K562 (cell line): ENCODE data around the gene YY1AP1. TPM values are rescaled to one million over a fixed set of nuclear protein-coding genes. Genes with fewer than 3 reads are reported as not detected.

Experiments
- ATAC-seq: fragments of 200-7000 bp; cut with Tn5 transposase; 3 replicates; pipeline ENCODE4 v1.9.1; 2020; ENCODE audit warnings: moderate library complexity
- BruUV-seq: library from RNA; stranded (reverse); fragments of 400-500 nt; replicated peaks from 2 replicates; lab custom pipeline; 2021; lab: Mats Ljungman, UMichigan
- CTCF ChIA-PET: fragments of 300-600 bp; formaldehyde crosslinking; extraction: SDS; loops from one replicate; lab custom pipeline; 2021; ENCODE audit warnings: low intra/inter-chr PET ratio; lab: Yijun Ruan, JAX
- POLR2A ChIA-PET: fragments of 300-600, 350-650 bp; sonication (Branson Sonifier 250); formaldehyde crosslinking; extraction: SDS; loops from one replicate; lab custom pipeline; 2021; ENCODE audit warnings: antibody characterized with exemption, inconsistent platforms; lab: Yijun Ruan, JAX
- DNase-seq, 4 experiments: peaks; one replicate each; pipeline versions ENCODE4 v3.0.0 to v3.0.0-alpha.2; 2011 to 2018; ENCODE audit warnings: low spot score in 3 of 4, mixed read lengths in 3 of 4; ENCODE audit errors: extremely low read depth in 1 of 4
- FAIRE-seq: peaks from 2 replicates; lab custom pipeline; 2011; peaks lifted over from hg19 to GRCh38; lab: Jason Lieb, UNC
- H2AFZ ChIP-seq: 2 replicates; pipeline ENCODE4 v1.6.0; 2011; ENCODE audit warnings: low read depth, low read length, control low read depth, inconsistent platforms
- H3K27ac ChIP-seq: fragments of 200-600 bp; 3 replicates; pipeline ENCODE4 v1.8.0; 2011; ENCODE audit warnings: low read depth, mild to moderate bottlenecking, control low read depth, inconsistent platforms, low read length, moderate library complexity, mixed read lengths; ENCODE audit errors: extremely low read depth
- H3K27me3 ChIP-seq, 2 experiments: fragments of 300-600 bp in 1 of 2; 2 replicates in 1 of 2; 3 replicates in 1 of 2; pipeline versions ENCODE4 v1.6.0 to v1.8.0; 2011; ENCODE audit warnings: inconsistent platforms in 2 of 2, low read length in 2 of 2, mild to moderate bottlenecking in 1 of 2, mixed read lengths in 1 of 2, moderate library complexity in 1 of 2; ENCODE audit not compliant: control insufficient read depth in 2 of 2, insufficient read depth in 2 of 2
- H3K36me3 ChIP-seq: fragments of 300-600 bp; 3 replicates; pipeline ENCODE4 v1.8.0; 2011; ENCODE audit warnings: mild to moderate bottlenecking, low read length, inconsistent platforms; ENCODE audit not compliant: control insufficient read depth, insufficient read depth
- H3K4me1 ChIP-seq, 2 experiments: fragments of 200-600 bp in 1 of 2; replicated peaks in 1 of 2; 2 replicates in 1 of 2; 3 replicates in 1 of 2; pipeline versions ENCODE4 v1.5.1 to v1.8.0; 2011; ENCODE audit warnings: inconsistent platforms in 2 of 2, low read length in 2 of 2, mild to moderate bottlenecking in 1 of 2, mixed read lengths in 1 of 2, moderate library complexity in 1 of 2; ENCODE audit not compliant: control insufficient read depth in 2 of 2, insufficient read depth in 2 of 2
- H3K4me2 ChIP-seq: 2 replicates; pipeline ENCODE4 v1.6.1; 2011; ENCODE audit warnings: low read length, control low read depth, inconsistent platforms, mixed read lengths; ENCODE audit not compliant: insufficient read depth
- H3K4me3 ChIP-seq: fragments of 200-600 bp; sonication (generic), shearing (Covaris generic); 2 replicates; pipeline ENCODE4 v1.5.1; 2016; ENCODE audit warnings: control low read depth, inconsistent platforms
- H3K79me2 ChIP-seq: fragments of 200-600 bp; 3 replicates; pipeline ENCODE4 v1.8.0; 2011; ENCODE audit warnings: low read length, inconsistent platforms; ENCODE audit not compliant: control insufficient read depth, insufficient read depth
- H3K9ac ChIP-seq, 2 experiments: 2 replicates each; pipeline versions ENCODE4 v1.6.0 to v1.6.1; 2011; ENCODE audit warnings: low read depth in 2 of 2, low read length in 2 of 2, control low read depth in 1 of 2, inconsistent platforms in 1 of 2, mild to moderate bottlenecking in 1 of 2, mixed read lengths in 1 of 2; ENCODE audit not compliant: insufficient read depth in 1 of 2
- H3K9me1 ChIP-seq: one replicate; pipeline ENCODE4 v1.6.0; 2011; ENCODE audit warnings: inconsistent platforms, mild to moderate bottlenecking, low read length, moderate library complexity; ENCODE audit not compliant: control insufficient read depth, insufficient read depth
- H3K9me3 ChIP-seq: replicated peaks from 2 replicates; pipeline ENCODE4 v1.5.1; 2011; ENCODE audit warnings: low read depth, low read length, inconsistent platforms; ENCODE audit not compliant: control insufficient read depth, insufficient read depth
- H4K20me1 ChIP-seq: replicated peaks from 2 replicates; pipeline ENCODE4 v1.6.1; 2011; ENCODE audit warnings: low read length, inconsistent platforms, mixed read lengths; ENCODE audit not compliant: control insufficient read depth, insufficient read depth
- ILF3 ChIP-seq: fragments of 450-650 bp; IDR thresholded peaks from 2 replicates; pipeline ENCODE4 v1.6.1; 2018; ENCODE audit warnings: antibody characterized with exemption, mild to moderate bottlenecking, moderate library complexity, borderline replicate concordance
- PPARD ChIP-seq: fragments of 250-450 bp; sonication (Bioruptor Pico); IDR thresholded peaks from 2 replicates; pipeline ENCODE4 v1.8.0; 2022; ENCODE audit warnings: inconsistent platforms, mild to moderate bottlenecking, moderate library complexity
- PURB ChIP-seq: sonication (generic); formaldehyde crosslinking; IDR thresholded peaks from 2 replicates; pipeline ENCODE4 v1.9.0; 2021; ENCODE audit warnings: low read depth, mild to moderate bottlenecking, missing genetic modification reagents
- RBM14 ChIP-seq: fragments of 200-400 bp; formaldehyde crosslinking; IDR thresholded peaks from 2 replicates; pipeline ENCODE4 v1.6.1; 2018; ENCODE audit warnings: low read depth, mild to moderate bottlenecking, low read length, moderate library complexity, borderline replicate concordance; ENCODE audit not compliant: insufficient read depth
- RBM34 ChIP-seq: fragments of 200-400 bp; formaldehyde crosslinking; IDR thresholded peaks from 2 replicates; pipeline ENCODE4 v1.6.1; 2018; ENCODE audit warnings: low read length, borderline replicate concordance; ENCODE audit not compliant: insufficient read depth
- RUNX1 ChIP-seq: sonication (generic); IDR thresholded peaks from 2 replicates; pipeline ENCODE4 v1.6.1; 2016; ENCODE audit warnings: antibody characterized with exemption, low read depth
- TAF7 ChIP-seq: fragments of 450-650 bp; IDR thresholded peaks from 2 replicates; pipeline ENCODE4 v1.6.1; 2016; ENCODE audit warnings: missing genetic modification characterization, missing compliant biosample characterization
- ZNF174 ChIP-seq: fragments of 250-450 bp; sonication (Bioruptor Pico); IDR thresholded peaks from 2 replicates; pipeline ENCODE4 v1.4.0; 2020; ENCODE audit warnings: mild to moderate bottlenecking
- WGBS: fragments of 100-300 bp; shearing (Covaris generic); methylation state at CpG from one replicate; pipeline ENCODE4 v1.1.6; 2016; ENCODE audit warnings: low coverage, mixed read lengths; ENCODE audit not compliant: insufficient coverage; ENCODE audit errors: missing lambda C conversion rate; 5-methylcytosine and 5-hydroxymethylcytosine counted together
- in situ Hi-C: fragments of 300-500 bp; cut with MboI; formaldehyde crosslinking; loops from 4 replicates; pipeline ENCODE4 v1.15.0; 2018; ENCODE audit warnings: inconsistent platforms, mixed read lengths
- intact Hi-C: fragments of 100-400 bp; cut with micrococcal nuclease; formaldehyde crosslinking; loops from 2 replicates; pipeline ENCODE4 v1.14.2; 2022
- polyA plus RNA-seq, 8 experiments: library from polyadenylated mRNA; depleted of rRNA in 4 of 8; stranded (reverse) in 5 of 8; unstranded in 3 of 8; fragments of >200 nt; fragmentation: Nextera tagmentation in 2 of 8; fragmentation: Illumina TruSeq in 1 of 8; extraction: Ambion mirVana in 2 of 8; extraction: Trizol in 1 of 8; gene quantifications; 2 replicates each; pipeline versions ENCODE4 v1.2.1 to v1.2.3, GENCODE V29; 2011 to 2014; ENCODE audit warnings: inconsistent platforms in 1 of 8, missing spikeins in 1 of 8
- total RNA-seq, 7 experiments: library from RNA; depleted of rRNA in 6 of 7; stranded (reverse); fragments of >200 nt in 6 of 7; fragmentation: Illumina TruSeq in 2 of 7; extraction: Trizol in 2 of 7; gene quantifications; 2 replicates each; pipeline versions ENCODE4 v1.2.1 to v1.2.3, GENCODE V29; 2011 to 2021; ENCODE audit warnings: low replicate concordance in 1 of 7
- TF ChIP-seq, protein P1 (sequence below): fragments of 250-450 bp; sonication (Bioruptor Pico); IDR thresholded peaks from 2 replicates; pipeline ENCODE4 v1.8.0; 2021; ENCODE audit warnings: moderate library complexity, mild to moderate bottlenecking, inconsistent platforms

YY1AP1 gene
- total and polyA plus RNA-seq, 9 of the 15 experiments (the other 6 are each of a cell fraction or from before 2014, with no cell fraction given), result 18.4 to 90.7 (median 42.9) TPM

GRCh38 chr1:155717041-155717440 is 28.5 kb upstream of the YY1AP1 start:
- ChIA-PET CTCF (no interaction called here), POLR2A (interaction anchor here (0.6 to 1.5 kb wide), 2 partner anchors 9 to 40 kb away, joined by 3 read pairs; no protein-coding TSS in a partner anchor)
- intact Hi-C loops, result no loop called here
- Histone ChIP-seq H3K4me1 (no peaks in the 10 kb centered on the region), H3K27me3 (no peaks in the 10 kb centered on the region), H3K79me2 (peaks cover 43% of the 10 kb centered on the region), H4K20me1 (no peaks in the 10 kb centered on the region), H3K9ac (no peak overlapping the region), H3K36me3 (peaks cover 84% of the 10 kb centered on the region), H3K9me3 (no peaks in the 10 kb centered on the region), H3K4me3 (no peak overlapping the region), H3K4me2 (no peak overlapping the region), H3K9me1 (no peaks in the 10 kb centered on the region), H2AFZ (no peak overlapping the region), H3K27ac (no peak overlapping the region)
- DNase-seq (no peak), FAIRE-seq (no peak), ATAC-seq (no peak)
- 89% methylated on average over 7 of the region's 7 CpGs for WGBS
- no TSS peak for BruUV-seq
- in situ Hi-C loops, result no loop called here
- TF ChIP-seq RUNX1 (no peak), ILF3 (no peak), PURB (CRISPR knock-in tag) (no peak), RBM34 (no peak), ZNF174 (CRISPR knock-in tag) (no peak), RBM14 (no peak), TAF7 (tag) (no peak), PPARD (CRISPR knock-in tag) (no peak)
- TF ChIP-seq, protein P1, sequence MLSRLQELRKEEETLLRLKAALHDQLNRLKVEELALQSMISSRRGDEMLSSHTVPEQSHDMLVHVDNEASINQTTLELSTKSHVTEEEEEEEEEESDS (CRISPR knock-in tag), result no peak
